WTC11 (cell line): ENCODE data around the gene ADGRB3. TPM values are rescaled to one million over a fixed set of nuclear protein-coding genes. Genes with fewer than 3 reads are reported as not detected.

ENCODE experiments used
- ATAC-seq: fragments of 200-7000 bp; cut with Tn5 transposase; 2 replicates; pipeline ENCODE4 v1.10.0; 2021; ENCODE audit warnings: mild to moderate bottlenecking, moderate library complexity
- CTCF ChIA-PET: fragments of 300-600 bp; sonication (Branson Sonifier 250); formaldehyde crosslinking; loops from one replicate; lab custom pipeline; 2021; ENCODE audit warnings: antibody characterized with exemption; lab: Charles Lee
- POLR2A ChIA-PET: fragments of 350-600 bp; sonication (Branson Sonifier 250); formaldehyde crosslinking; loops from one replicate; lab custom pipeline; 2021; ENCODE audit warnings: antibody characterized with exemption; lab: Charles Lee
- DNase-seq: peaks from one replicate; pipeline ENCODE4 v3.0.0; 2021; ENCODE audit warnings: low spot score
- H3K27ac Mint-ChIP-seq: 2 replicates; pipeline ENCODE4 v1.8.0; 2021; ENCODE audit warnings: mixed read lengths
- H3K27me3 Mint-ChIP-seq: 2 replicates; pipeline ENCODE4 v1.8.0; 2021; ENCODE audit warnings: low read depth, mild to moderate bottlenecking, moderate library complexity, mixed read lengths
- H3K36me3 Mint-ChIP-seq: 2 replicates; pipeline ENCODE4 v1.8.0; 2021; ENCODE audit warnings: mixed read lengths
- H3K4me1 Mint-ChIP-seq: 2 replicates; pipeline ENCODE4 v1.8.0; 2022; ENCODE audit warnings: mixed read lengths
- H3K4me3 Mint-ChIP-seq: 2 replicates; pipeline ENCODE4 v1.8.0; 2021; ENCODE audit warnings: mild to moderate bottlenecking, moderate library complexity, mixed read lengths
- H3K9me3 Mint-ChIP-seq: 2 replicates; pipeline ENCODE4 v1.8.0; 2021; ENCODE audit warnings: mixed read lengths
- CBFB ChIP-seq: sonication (generic); formaldehyde crosslinking; IDR thresholded peaks from 2 replicates; pipeline ENCODE4 v1.8.1; 2022; ENCODE audit warnings: mild to moderate bottlenecking, low read depth, missing genetic modification reagents
- CREM ChIP-seq: sonication (generic); formaldehyde crosslinking; IDR thresholded peaks from 2 replicates; pipeline ENCODE4 v1.8.1; 2022; ENCODE audit warnings: mild to moderate bottlenecking, missing genetic modification reagents, moderate library complexity
- E2F1 ChIP-seq: sonication (generic); formaldehyde crosslinking; IDR thresholded peaks from 2 replicates; pipeline ENCODE4 v1.8.0; 2022; ENCODE audit warnings: mild to moderate bottlenecking, missing genetic modification reagents
- FOXJ3 ChIP-seq: sonication (generic); formaldehyde crosslinking; IDR thresholded peaks from 2 replicates; pipeline ENCODE4 v1.9.0; 2021; ENCODE audit warnings: missing genetic modification reagents, mild to moderate bottlenecking, borderline replicate concordance
- FOXK1 ChIP-seq: sonication (generic); formaldehyde crosslinking; IDR thresholded peaks from 2 replicates; pipeline ENCODE4 v1.8.0; 2022; ENCODE audit warnings: mild to moderate bottlenecking, moderate library complexity, missing genetic modification reagents
- GRHL2 ChIP-seq: fragments of 250-450 bp; sonication (Bioruptor Pico); IDR thresholded peaks from 2 replicates; pipeline ENCODE4 v1.8.0; 2022; ENCODE audit warnings: mild to moderate bottlenecking, moderate library complexity; ENCODE audit not compliant: insufficient replicate concordance, severe bottlenecking
- HMGA2 ChIP-seq: fragments of 250-450 bp; sonication (Bioruptor Pico); IDR thresholded peaks from 2 replicates; pipeline ENCODE4 v1.4.0; 2021; ENCODE audit warnings: mild to moderate bottlenecking, moderate library complexity
- KAT7 ChIP-seq: sonication (generic); formaldehyde crosslinking; IDR thresholded peaks from 2 replicates; pipeline ENCODE4 v1.8.1; 2023; ENCODE audit warnings: missing genetic modification reagents, mild to moderate bottlenecking, borderline replicate concordance
- MLX ChIP-seq: sonication (generic); formaldehyde crosslinking; IDR thresholded peaks from 2 replicates; pipeline ENCODE4 v1.8.1; 2023; ENCODE audit warnings: mild to moderate bottlenecking, missing genetic modification reagents, moderate library complexity
- SOX15 ChIP-seq: fragments of 250-450 bp; sonication (Bioruptor Pico); IDR thresholded peaks from 2 replicates; pipeline ENCODE4 v1.9.0; 2021; ENCODE audit warnings: mild to moderate bottlenecking
- SP1 ChIP-seq: sonication (generic); formaldehyde crosslinking; conservative IDR thresholded peaks from 2 replicates; pipeline ENCODE4 v1.8.1; 2022; ENCODE audit warnings: missing genetic modification reagents
- STAT6 ChIP-seq: sonication (generic); formaldehyde crosslinking; conservative IDR thresholded peaks from 2 replicates; pipeline ENCODE4 v1.8.1; 2023; ENCODE audit warnings: mild to moderate bottlenecking, low read depth, missing genetic modification reagents, moderate library complexity
- ZNF317 ChIP-seq: sonication (generic); formaldehyde crosslinking; IDR thresholded peaks from 2 replicates; pipeline ENCODE4 v1.8.1; 2023; ENCODE audit warnings: low read depth, mild to moderate bottlenecking, moderate library complexity, missing genetic modification reagents, borderline replicate concordance
- total RNA-seq: library from RNA; stranded (reverse); gene quantifications from 3 replicates; pipeline ENCODE4 v1.2.3, GENCODE V29; 2021
- TF ChIP-seq, protein P1 (sequence below): sonication (generic); formaldehyde crosslinking; IDR thresholded peaks from 2 replicates; pipeline ENCODE4 v1.8.1; 2022; ENCODE audit warnings: mild to moderate bottlenecking, missing genetic modification reagents, moderate library complexity, borderline replicate concordance
- TF ChIP-seq, protein P2 (sequence below): fragments of 250-450 bp; sonication (Bioruptor Pico); IDR thresholded peaks from 2 replicates; pipeline ENCODE4 v1.9.0; 2021; ENCODE audit warnings: mild to moderate bottlenecking
- TF ChIP-seq, protein P3 (sequence below): sonication (generic); formaldehyde crosslinking; IDR thresholded peaks from 2 replicates; pipeline ENCODE4 v1.8.1; 2023; ENCODE audit warnings: mild to moderate bottlenecking, moderate library complexity, missing genetic modification reagents
- TF ChIP-seq, protein P4 (sequence below): fragments of 250-450 bp; sonication (Bioruptor Pico); IDR thresholded peaks from 2 replicates; pipeline ENCODE4 v1.8.0; 2021; ENCODE audit warnings: mild to moderate bottlenecking

Gene ADGRB3
- total RNA-seq, 1 experiment from 2014 or later: 1.9 TPM

GRCh38 chr6:68724060-68724459 is 89.0 kb downstream of the ADGRB3 start:
- H3K27ac Mint-ChIP-seq: no peak overlapping the region
- no peaks in the 10 kb centered on the region for H3K27me3 Mint-ChIP-seq
- no peak for DNase-seq
- H3K4me3 Mint-ChIP-seq: no peak overlapping the region
- no peak for TF ChIP-seq CBFB (CRISPR knock-in tag)
- TF ChIP-seq, protein P1, sequence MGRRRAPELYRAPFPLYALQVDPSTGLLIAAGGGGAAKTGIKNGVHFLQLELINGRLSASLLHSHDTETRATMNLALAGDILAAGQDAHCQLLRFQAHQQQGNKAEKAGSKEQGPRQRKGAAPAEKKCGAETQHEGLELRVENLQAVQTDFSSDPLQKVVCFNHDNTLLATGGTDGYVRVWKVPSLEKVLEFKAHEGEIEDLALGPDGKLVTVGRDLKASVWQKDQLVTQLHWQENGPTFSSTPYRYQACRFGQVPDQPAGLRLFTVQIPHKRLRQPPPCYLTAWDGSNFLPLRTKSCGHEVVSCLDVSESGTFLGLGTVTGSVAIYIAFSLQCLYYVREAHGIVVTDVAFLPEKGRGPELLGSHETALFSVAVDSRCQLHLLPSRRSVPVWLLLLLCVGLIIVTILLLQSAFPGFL (CRISPR knock-in tag): no peak
- TF ChIP-seq, protein P2, sequence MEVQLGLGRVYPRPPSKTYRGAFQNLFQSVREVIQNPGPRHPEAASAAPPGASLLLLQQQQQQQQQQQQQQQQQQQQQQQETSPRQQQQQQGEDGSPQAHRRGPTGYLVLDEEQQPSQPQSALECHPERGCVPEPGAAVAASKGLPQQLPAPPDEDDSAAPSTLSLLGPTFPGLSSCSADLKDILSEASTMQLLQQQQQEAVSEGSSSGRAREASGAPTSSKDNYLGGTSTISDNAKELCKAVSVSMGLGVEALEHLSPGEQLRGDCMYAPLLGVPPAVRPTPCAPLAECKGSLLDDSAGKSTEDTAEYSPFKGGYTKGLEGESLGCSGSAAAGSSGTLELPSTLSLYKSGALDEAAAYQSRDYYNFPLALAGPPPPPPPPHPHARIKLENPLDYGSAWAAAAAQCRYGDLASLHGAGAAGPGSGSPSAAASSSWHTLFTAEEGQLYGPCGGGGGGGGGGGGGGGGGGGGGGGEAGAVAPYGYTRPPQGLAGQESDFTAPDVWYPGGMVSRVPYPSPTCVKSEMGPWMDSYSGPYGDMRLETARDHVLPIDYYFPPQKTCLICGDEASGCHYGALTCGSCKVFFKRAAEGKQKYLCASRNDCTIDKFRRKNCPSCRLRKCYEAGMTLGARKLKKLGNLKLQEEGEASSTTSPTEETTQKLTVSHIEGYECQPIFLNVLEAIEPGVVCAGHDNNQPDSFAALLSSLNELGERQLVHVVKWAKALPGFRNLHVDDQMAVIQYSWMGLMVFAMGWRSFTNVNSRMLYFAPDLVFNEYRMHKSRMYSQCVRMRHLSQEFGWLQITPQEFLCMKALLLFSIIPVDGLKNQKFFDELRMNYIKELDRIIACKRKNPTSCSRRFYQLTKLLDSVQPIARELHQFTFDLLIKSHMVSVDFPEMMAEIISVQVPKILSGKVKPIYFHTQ (CRISPR knock-in tag): no peak
- TF ChIP-seq, protein P3, sequence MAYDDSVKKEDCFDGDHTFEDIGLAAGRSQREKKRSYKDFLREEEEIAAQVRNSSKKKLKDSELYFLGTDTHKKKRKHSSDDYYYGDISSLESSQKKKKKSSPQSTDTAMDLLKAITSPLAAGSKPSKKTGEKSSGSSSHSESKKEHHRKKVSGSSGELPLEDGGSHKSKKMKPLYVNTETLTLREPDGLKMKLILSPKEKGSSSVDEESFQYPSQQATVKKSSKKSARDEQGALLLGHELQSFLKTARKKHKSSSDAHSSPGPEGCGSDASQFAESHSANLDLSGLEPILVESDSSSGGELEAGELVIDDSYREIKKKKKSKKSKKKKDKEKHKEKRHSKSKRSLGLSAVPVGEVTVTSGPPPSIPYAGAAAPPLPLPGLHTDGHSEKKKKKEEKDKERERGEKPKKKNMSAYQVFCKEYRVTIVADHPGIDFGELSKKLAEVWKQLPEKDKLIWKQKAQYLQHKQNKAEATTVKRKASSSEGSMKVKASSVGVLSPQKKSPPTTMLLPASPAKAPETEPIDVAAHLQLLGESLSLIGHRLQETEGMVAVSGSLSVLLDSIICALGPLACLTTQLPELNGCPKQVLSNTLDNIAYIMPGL (CRISPR knock-in tag): no peak
- no peak for TF ChIP-seq E2F1 (CRISPR knock-in tag)
- no peak for TF ChIP-seq KAT7 (CRISPR knock-in tag)
- no peak for TF ChIP-seq SOX15 (CRISPR knock-in tag)
- TF ChIP-seq CREM (CRISPR knock-in tag): no peak
- no peak for TF ChIP-seq SP1
- TF ChIP-seq HMGA2 (CRISPR knock-in tag): no peak
- no peak for TF ChIP-seq FOXK1
- TF ChIP-seq ZNF317 (CRISPR knock-in tag): no peak
- TF ChIP-seq FOXJ3 (CRISPR knock-in tag): no peak
- no peak for TF ChIP-seq MLX (CRISPR knock-in tag)
- no peak for TF ChIP-seq GRHL2 (CRISPR knock-in tag)
- TF ChIP-seq, protein P4, sequence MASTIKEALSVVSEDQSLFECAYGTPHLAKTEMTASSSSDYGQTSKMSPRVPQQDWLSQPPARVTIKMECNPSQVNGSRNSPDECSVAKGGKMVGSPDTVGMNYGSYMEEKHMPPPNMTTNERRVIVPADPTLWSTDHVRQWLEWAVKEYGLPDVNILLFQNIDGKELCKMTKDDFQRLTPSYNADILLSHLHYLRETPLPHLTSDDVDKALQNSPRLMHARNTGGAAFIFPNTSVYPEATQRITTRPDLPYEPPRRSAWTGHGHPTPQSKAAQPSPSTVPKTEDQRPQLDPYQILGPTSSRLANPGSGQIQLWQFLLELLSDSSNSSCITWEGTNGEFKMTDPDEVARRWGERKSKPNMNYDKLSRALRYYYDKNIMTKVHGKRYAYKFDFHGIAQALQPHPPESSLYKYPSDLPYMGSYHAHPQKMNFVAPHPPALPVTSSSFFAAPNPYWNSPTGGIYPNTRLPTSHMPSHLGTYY: no peak
- no peak for TF ChIP-seq STAT6 (CRISPR knock-in tag)
- TF ChIP-seq, all 79 proteins: peak for 0
- no peak for ATAC-seq
- ChIA-PET POLR2A (no interaction called here), CTCF (no interaction called here)
- Mint-ChIP-seq H3K4me1 (no peaks in the 10 kb centered on the region), H3K36me3 (no peaks in the 10 kb centered on the region), H3K9me3 (peaks cover 3% of the 10 kb centered on the region)
